SH-SY5Y (cell line): ENCODE data around the gene MGAT5.

Source experiments
- GATA2 ChIP-seq: IDR thresholded peaks from 2 replicates; pipeline ENCODE4 v1.6.1; 2011; ENCODE audit warnings: mild to moderate bottlenecking, low read depth, low read length
- GATA3 ChIP-seq: IDR thresholded peaks from 2 replicates; pipeline ENCODE4 v1.6.1; 2011; ENCODE audit warnings: low read depth, mild to moderate bottlenecking, low read length, moderate library complexity

GRCh38 chr2:134440336-134440909 is 186.6 kb downstream of the MGAT5 start:
- TF ChIP-seq GATA3 (no peak), GATA2 (no peak)
